ENCODE data around the gene TMCO2. TPM values are rescaled to one million over a fixed set of nuclear protein-coding genes. Genes with fewer than 3 reads are reported as not detected.

TMCO2 gene
- total and polyA plus RNA-seq, 2 experiments from 2014 or later: 0.69 TPM; not detected in 1

DNA sequence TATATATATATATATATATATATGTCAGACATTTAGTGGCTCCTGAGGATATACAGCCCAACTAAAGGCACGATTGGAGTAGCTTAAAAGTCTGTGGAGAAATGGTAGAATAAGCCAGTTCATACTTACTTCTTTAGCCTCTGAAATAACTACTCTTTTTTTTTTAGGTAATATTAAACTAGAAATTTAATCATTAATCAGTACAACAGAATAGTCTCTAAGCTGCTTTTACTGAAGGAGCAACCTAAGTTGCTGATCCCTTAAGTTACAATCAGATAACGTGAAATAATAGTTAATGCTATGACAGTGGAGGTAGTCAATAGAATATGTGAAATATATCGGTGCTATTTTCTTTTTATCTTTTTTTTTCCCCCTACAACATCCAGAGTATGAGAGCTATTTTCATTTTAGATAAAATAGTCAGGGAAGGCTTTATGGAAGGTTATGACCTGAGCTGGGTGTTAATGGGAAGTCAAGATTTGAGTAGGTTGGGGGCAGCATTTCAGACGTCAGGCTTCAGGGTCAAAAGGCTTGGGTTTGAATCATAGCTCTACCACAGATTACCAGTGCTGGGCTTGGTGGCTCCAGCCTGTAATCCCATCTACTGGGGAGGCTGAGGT lies 25.9 kb downstream of the TMCO2 start:
- no peaks in the 10 kb centered on the region for H3K9me3 ChIP-seq (ENCODE audit: low read depth)

DNA sequence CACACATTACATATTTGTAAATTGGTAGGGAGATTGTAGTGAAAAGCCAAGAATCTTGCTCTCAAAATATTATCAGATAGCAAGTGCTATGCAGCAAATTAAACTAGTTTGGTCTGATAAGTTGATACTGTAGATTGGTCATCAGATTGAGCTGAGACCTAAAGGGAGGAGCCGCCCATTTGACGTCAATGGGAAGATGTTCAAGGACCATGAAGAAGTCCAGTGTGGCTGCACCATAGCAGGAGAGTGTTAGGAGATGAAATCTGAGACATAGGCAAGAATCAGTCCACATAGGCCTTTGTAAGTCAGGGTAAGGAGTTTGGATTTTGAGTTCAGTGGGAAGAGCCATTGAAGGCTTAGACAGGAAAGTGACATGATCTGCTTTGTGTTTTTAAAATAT lies 26.6 kb downstream of the TMCO2 start:
- Histone ChIP-seq H3K36me3 (replicated peaks; ENCODE audit: insufficient read depth, low read depth) (no peaks in the 10 kb centered on the region), H3K4me1 (ENCODE audit: insufficient read depth) (no peaks in the 10 kb centered on the region), H3K27me3 (no peaks in the 10 kb centered on the region), H4K20me1 (ENCODE audit: insufficient read depth, poor library complexity, severe bottlenecking) (no peaks in the 10 kb centered on the region), H3K4me3 (no peak overlapping the region), H3K79me2 (peaks cover 5% of the 10 kb centered on the region), H3K9me3 (ENCODE audit: low read depth) (no peaks in the 10 kb centered on the region), H2AFZ (no peak overlapping the region), H3K9me2 (replicated peaks; ENCODE audit: insufficient read depth) (no peaks in the 10 kb centered on the region), H3K4me2 (no peak overlapping the region), H3K27ac (no peak overlapping the region)
- 96% methylated on average over 2 of the region's 2 CpGs for WGBS (ENCODE audit: low lambda C conversion rate, missing lambda C conversion rate)
- DNase-seq (ENCODE audit: low spot score): no peak
- TF ChIP-seq, protein P1, sequence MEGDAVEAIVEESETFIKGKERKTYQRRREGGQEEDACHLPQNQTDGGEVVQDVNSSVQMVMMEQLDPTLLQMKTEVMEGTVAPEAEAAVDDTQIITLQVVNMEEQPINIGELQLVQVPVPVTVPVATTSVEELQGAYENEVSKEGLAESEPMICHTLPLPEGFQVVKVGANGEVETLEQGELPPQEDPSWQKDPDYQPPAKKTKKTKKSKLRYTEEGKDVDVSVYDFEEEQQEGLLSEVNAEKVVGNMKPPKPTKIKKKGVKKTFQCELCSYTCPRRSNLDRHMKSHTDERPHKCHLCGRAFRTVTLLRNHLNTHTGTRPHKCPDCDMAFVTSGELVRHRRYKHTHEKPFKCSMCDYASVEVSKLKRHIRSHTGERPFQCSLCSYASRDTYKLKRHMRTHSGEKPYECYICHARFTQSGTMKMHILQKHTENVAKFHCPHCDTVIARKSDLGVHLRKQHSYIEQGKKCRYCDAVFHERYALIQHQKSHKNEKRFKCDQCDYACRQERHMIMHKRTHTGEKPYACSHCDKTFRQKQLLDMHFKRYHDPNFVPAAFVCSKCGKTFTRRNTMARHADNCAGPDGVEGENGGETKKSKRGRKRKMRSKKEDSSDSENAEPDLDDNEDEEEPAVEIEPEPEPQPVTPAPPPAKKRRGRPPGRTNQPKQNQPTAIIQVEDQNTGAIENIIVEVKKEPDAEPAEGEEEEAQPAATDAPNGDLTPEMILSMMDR (IDR thresholded peaks at IDR 0.05; ENCODE audit: poor library complexity): no peak
- no peak for TF ChIP-seq EZH2 (IDR thresholded peaks at IDR 0.05; ENCODE audit: borderline replicate concordance)

More for the DNA sequence above, 25.9 kb downstream of the TMCO2 start:
- WGBS (ENCODE audit: low lambda C conversion rate, missing lambda C conversion rate): 93% methylated on average over 4 of the region's 4 CpGs
- H3K4me3 ChIP-seq: no peak overlapping the region
- peaks cover 5% of the 10 kb centered on the region for H3K79me2 ChIP-seq
- H3K27me3 ChIP-seq: no peaks in the 10 kb centered on the region
- H4K20me1 ChIP-seq (ENCODE audit: insufficient read depth, poor library complexity, severe bottlenecking): no peaks in the 10 kb centered on the region
- H2AFZ ChIP-seq: no peak overlapping the region
- H3K4me2 ChIP-seq: no peak overlapping the region
- no peak for TF ChIP-seq EZH2 (IDR thresholded peaks at IDR 0.05; ENCODE audit: borderline replicate concordance)
- TF ChIP-seq, protein P1 (IDR thresholded peaks at IDR 0.05; ENCODE audit: poor library complexity): no peak
- TF ChIP-seq EZH2phosphoT487 (IDR thresholded peaks at IDR 0.05; ENCODE audit: low read depth, severe bottlenecking, unreplicated experiment): no peak
- no peaks in the 10 kb centered on the region for H3K9me2 ChIP-seq (replicated peaks; ENCODE audit: insufficient read depth)
- H3K27ac ChIP-seq: no peak overlapping the region
- no peak for DNase-seq (ENCODE audit: low spot score)
- H3K36me3 ChIP-seq (replicated peaks; ENCODE audit: insufficient read depth, low read depth): no peaks in the 10 kb centered on the region
- no peaks in the 10 kb centered on the region for H3K4me1 ChIP-seq (ENCODE audit: insufficient read depth)

DNA sequence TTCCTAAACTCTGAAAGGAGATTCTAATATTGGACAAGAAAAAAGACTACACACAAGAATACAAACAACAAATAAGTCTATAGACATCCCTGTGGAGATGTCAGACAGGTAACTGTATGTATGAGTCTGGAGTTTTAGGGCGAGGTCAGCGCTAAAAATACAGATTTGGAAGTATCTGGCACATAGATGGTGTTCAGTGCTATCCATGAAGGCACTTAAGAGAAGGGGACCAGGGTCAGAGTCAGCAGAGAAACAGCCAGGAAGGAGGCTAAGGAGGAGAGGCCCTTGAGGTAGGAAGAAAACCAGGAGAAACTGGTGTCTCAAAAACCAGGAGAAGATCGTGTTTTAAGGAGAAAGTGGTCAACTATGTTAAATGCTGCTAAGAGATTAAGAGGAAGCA lies 28.4 kb downstream of the TMCO2 start:
- Histone ChIP-seq H3K79me2 (peaks cover 2% of the 10 kb centered on the region), H3K36me3 (replicated peaks; ENCODE audit: insufficient read depth, low read depth) (no peaks in the 10 kb centered on the region), H3K4me2 (no peak overlapping the region), H3K4me1 (ENCODE audit: insufficient read depth) (no peaks in the 10 kb centered on the region), H3K4me3 (no peak overlapping the region), H4K20me1 (ENCODE audit: insufficient read depth, poor library complexity, severe bottlenecking) (no peaks in the 10 kb centered on the region), H3K9me2 (replicated peaks; ENCODE audit: insufficient read depth) (no peaks in the 10 kb centered on the region), H3K9me3 (ENCODE audit: low read depth) (no peaks in the 10 kb centered on the region), H2AFZ (no peak overlapping the region), H3K27ac (no peak overlapping the region), H3K27me3 (no peaks in the 10 kb centered on the region)
- TF ChIP-seq, protein P1 (IDR thresholded peaks at IDR 0.05; ENCODE audit: poor library complexity): no peak
- TF ChIP-seq EZH2phosphoT487 (IDR thresholded peaks at IDR 0.05; ENCODE audit: low read depth, severe bottlenecking, unreplicated experiment) (no peak), EZH2 (IDR thresholded peaks at IDR 0.05; ENCODE audit: borderline replicate concordance) (no peak)
- no peak for DNase-seq (ENCODE audit: low spot score)
- 99% methylated on average over 3 of the region's 3 CpGs for WGBS (ENCODE audit: low lambda C conversion rate, missing lambda C conversion rate)

Measured in hepatocyte (in vitro differentiated cells).